MG63 (cell line): ENCODE results near the gene TLCD3A. TPM values are rescaled to one million over a fixed set of nuclear protein-coding genes. Genes with fewer than 3 reads are reported as not detected.
"Not testable (repeated sequence)": the region's sequence is repeated elsewhere in the genome, so short reads cannot be mapped to it uniquely, and the experiment has no call there.

Source experiments
- DNase-seq: peaks from one replicate; pipeline ENCODE4 v3.0.0-alpha.2; 2020
- H3K27me3 ChIP-seq: fragments of 250-450 bp; sonication (Bioruptor Pico); 2 replicates; pipeline ENCODE4 v1.5.1; 2020; ENCODE audit warnings: mild to moderate bottlenecking, moderate library complexity
- H3K36me3 ChIP-seq: fragments of 250-450 bp; sonication (Bioruptor Pico); 2 replicates; pipeline ENCODE4 v1.5.1; 2020; ENCODE audit warnings: mild to moderate bottlenecking, moderate library complexity
- H3K4me3 ChIP-seq: fragments of 250-450 bp; sonication (Bioruptor Pico); 2 replicates; pipeline ENCODE4 v1.5.1; 2020; ENCODE audit warnings: mild to moderate bottlenecking, moderate library complexity
- H3K9me3 ChIP-seq: fragments of 250-450 bp; sonication (Bioruptor Pico); 2 replicates; pipeline ENCODE4 v1.5.1; 2020; ENCODE audit warnings: mild to moderate bottlenecking, moderate library complexity
- total RNA-seq: library from RNA; depleted of rRNA; stranded (reverse); fragments of >200 nt; shearing (Covaris generic); gene quantifications from 2 replicates; pipeline ENCODE4 v1.2.3, GENCODE V29; 2014; ENCODE audit warnings: low replicate concordance

Gene TLCD3A
- total RNA-seq, 1 experiment from 2014 or later, result 6.7 TPM

GRCh38 chr17:737561-738113 is 5.2 kb downstream of the TLCD3A start:
- no peaks in the 10 kb centered on the region for H3K9me3 ChIP-seq
- H3K27me3 ChIP-seq, result no peaks in the 10 kb centered on the region
- no peak for DNase-seq
- H3K36me3 ChIP-seq, result peaks cover 24% of the 10 kb centered on the region; the same call in 1 of the 2 replicates
- H3K4me3 ChIP-seq, result no peak overlapping the region

GRCh38 chr17:740240-741017 is 8.0 kb downstream of the TLCD3A start:
- Histone ChIP-seq H3K36me3 (peaks cover 39% of the 10 kb centered on the region), H3K9me3 (no peaks in the 10 kb centered on the region), H3K4me3 (no peak overlapping the region), H3K27me3 (no peaks in the 10 kb centered on the region)
- no peak for DNase-seq

- H3K4me3 ChIP-seq, result no peak overlapping the region
- no peaks in the 10 kb centered on the region for H3K27me3 ChIP-seq
- DNase-seq, result no peak
- H3K9me3 ChIP-seq, result no peaks in the 10 kb centered on the region
- peaks cover 44% of the 10 kb centered on the region for H3K36me3 ChIP-seq
These were observed 9.9 kb downstream of the TLCD3A start for GRCh38 chr17:742147-742793.

GRCh38 chr17:743139-743538 is 10.7 kb downstream of the TLCD3A start:
- no peaks in the 10 kb centered on the region for H3K27me3 ChIP-seq
- no peak overlapping the region for H3K4me3 ChIP-seq
- H3K36me3 ChIP-seq, result peaks cover 48% of the 10 kb centered on the region
- DNase-seq, result no peak
- no peaks in the 10 kb centered on the region for H3K9me3 ChIP-seq

- Histone ChIP-seq H3K27me3 (no peaks in the 10 kb centered on the region), H3K9me3 (no peaks in the 10 kb centered on the region), H3K36me3 (peaks cover 43% of the 10 kb centered on the region), H3K4me3 (no peak overlapping the region)
- no peak for DNase-seq
These were observed 12.5 kb downstream of the TLCD3A start for GRCh38 chr17:744937-745336.

- Histone ChIP-seq H3K36me3 (peaks cover 40% of the 10 kb centered on the region), H3K4me3 (no peak overlapping the region)
These were observed 13.0 kb downstream of the TLCD3A start for GRCh38 chr17:745406-745805.

GRCh38 chr17:746181-746580 is 13.8 kb downstream of the TLCD3A start:
- Histone ChIP-seq H3K9me3 (no peaks in the 10 kb centered on the region), H3K4me3 (no peak overlapping the region), H3K36me3 (peaks cover 40% of the 10 kb centered on the region), H3K27me3 (no peaks in the 10 kb centered on the region)
- no peak for DNase-seq

More at GRCh38 chr17:745406-745805, 13.0 kb downstream of the TLCD3A start:
- Histone ChIP-seq H3K27me3 (no peaks in the 10 kb centered on the region), H3K9me3 (no peaks in the 10 kb centered on the region)
- DNase-seq, result no peak

GRCh38 chr17:746783-747629 is 14.6 kb downstream of the TLCD3A start:
- Histone ChIP-seq H3K4me3 (no peak overlapping the region), H3K9me3 (no peaks in the 10 kb centered on the region), H3K27me3 (no peaks in the 10 kb centered on the region), H3K36me3 (peaks cover 36% of the 10 kb centered on the region)
- DNase-seq, result no peak

- not testable (repeated sequence) for H3K9me3 ChIP-seq, H3K27me3 ChIP-seq, DNase-seq, H3K4me3 ChIP-seq
- H3K36me3 ChIP-seq, result peaks cover 28% of the 10 kb centered on the region
These were observed 16.2 kb downstream of the TLCD3A start for GRCh38 chr17:748604-749003.

- H3K4me3 ChIP-seq, result not testable (repeated sequence)
These were observed 17.0 kb downstream of the TLCD3A start for GRCh38 chr17:749359-749758.

GRCh38 chr17:750431-751037 is 18.1 kb downstream of the TLCD3A start:
- no peaks in the 10 kb centered on the region for H3K27me3 ChIP-seq
- no peaks in the 10 kb centered on the region for H3K9me3 ChIP-seq
- H3K4me3 ChIP-seq, result peak overlapping the region; percentile 70
- no peak for DNase-seq
- H3K36me3 ChIP-seq, result peaks cover 17% of the 10 kb centered on the region

More at GRCh38 chr17:749359-749758, 17.0 kb downstream of the TLCD3A start:
- DNase-seq, H3K9me3 ChIP-seq, H3K27me3 ChIP-seq: not testable (repeated sequence)
- peaks cover 25% of the 10 kb centered on the region for H3K36me3 ChIP-seq

- DNase-seq, result peak; percentile 41
- Histone ChIP-seq H3K27me3 (no peaks in the 10 kb centered on the region), H3K4me3 (peak overlapping the region; percentile 70), H3K36me3 (peaks cover 10% of the 10 kb centered on the region), H3K9me3 (no peaks in the 10 kb centered on the region)
These were observed 19.0 kb downstream of the TLCD3A start for GRCh38 chr17:751269-752001.

- Histone ChIP-seq H3K9me3 (no peaks in the 10 kb centered on the region), H3K27me3 (no peaks in the 10 kb centered on the region), H3K36me3 (peaks cover 7% of the 10 kb centered on the region), H3K4me3 (peak within 1 kb of the TSS; percentile 70)
- peak; percentile 79 for DNase-seq
These were observed 19.7 kb downstream of the TLCD3A start, which contains the start of gene GEMIN4 for GRCh38 chr17:752002-752619. GEMIN4 (minus strand) TSS chr17:752264; CDS start chr17:752142, 122 bp downstream.

GRCh38 chr17:752620-753219 is 20.3 kb downstream of the TLCD3A start:
- Histone ChIP-seq H3K4me3 (peak overlapping the region; percentile 70), H3K9me3 (no peaks in the 10 kb centered on the region), H3K27me3 (no peaks in the 10 kb centered on the region), H3K36me3 (peaks cover 3% of the 10 kb centered on the region)
- peak; percentile 58 for DNase-seq

- DNase-seq, result no peak
- no peaks in the 10 kb centered on the region for H3K9me3 ChIP-seq
- peaks cover 3% of the 10 kb centered on the region for H3K36me3 ChIP-seq
- H3K27me3 ChIP-seq, result no peaks in the 10 kb centered on the region
- H3K4me3 ChIP-seq, result no peak overlapping the region
These were observed 21.0 kb downstream of the TLCD3A start for GRCh38 chr17:753418-753817.
